ENCODE measurements around the gene HSF2.

- TF ChIP-seq EZH2 (IDR thresholded peaks at IDR 0.05; ENCODE audit: borderline replicate concordance, insufficient read depth, low read length, poor library complexity, severe bottlenecking) (no peak), TAF1 (IDR thresholded peaks at IDR 0.05; ENCODE audit: low read depth) (no peak), EP300 (conservative IDR thresholded peaks at IDR 0.05; ENCODE audit: poor library complexity, severe bottlenecking) (no peak)
- TF ChIP-seq, protein P1, sequence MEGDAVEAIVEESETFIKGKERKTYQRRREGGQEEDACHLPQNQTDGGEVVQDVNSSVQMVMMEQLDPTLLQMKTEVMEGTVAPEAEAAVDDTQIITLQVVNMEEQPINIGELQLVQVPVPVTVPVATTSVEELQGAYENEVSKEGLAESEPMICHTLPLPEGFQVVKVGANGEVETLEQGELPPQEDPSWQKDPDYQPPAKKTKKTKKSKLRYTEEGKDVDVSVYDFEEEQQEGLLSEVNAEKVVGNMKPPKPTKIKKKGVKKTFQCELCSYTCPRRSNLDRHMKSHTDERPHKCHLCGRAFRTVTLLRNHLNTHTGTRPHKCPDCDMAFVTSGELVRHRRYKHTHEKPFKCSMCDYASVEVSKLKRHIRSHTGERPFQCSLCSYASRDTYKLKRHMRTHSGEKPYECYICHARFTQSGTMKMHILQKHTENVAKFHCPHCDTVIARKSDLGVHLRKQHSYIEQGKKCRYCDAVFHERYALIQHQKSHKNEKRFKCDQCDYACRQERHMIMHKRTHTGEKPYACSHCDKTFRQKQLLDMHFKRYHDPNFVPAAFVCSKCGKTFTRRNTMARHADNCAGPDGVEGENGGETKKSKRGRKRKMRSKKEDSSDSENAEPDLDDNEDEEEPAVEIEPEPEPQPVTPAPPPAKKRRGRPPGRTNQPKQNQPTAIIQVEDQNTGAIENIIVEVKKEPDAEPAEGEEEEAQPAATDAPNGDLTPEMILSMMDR (IDR thresholded peaks at IDR 0.05; ENCODE audit: poor library complexity, severe bottlenecking): no peak
Observed at GRCh38 chr6:122388945-122389344, 10.5 kb upstream of the HSF2 start.

Measured in neural cell (in vitro differentiated cells).